Sigmoid colon (tissue), 7 donors: Measurements from ENCODE around the gene IPO11. TPM values are rescaled to one million over a fixed set of nuclear protein-coding genes. Genes with fewer than 3 reads are reported as not detected.

ENCODE experiments used
- DNase-seq: peaks from one replicate; pipeline ENCODE4 v3.0.0-alpha.2; 2019
- H3K27ac ChIP-seq, 4 donors: fragments of 200-600 bp; sonication (generic); one replicate each; pipeline ENCODE4 v1.5.1; 2016 to 2019; ENCODE audit warnings: mild to moderate bottlenecking in 1 of 4
- H3K27me3 ChIP-seq, 3 donors: fragments of 200-600 bp; sonication (generic); one replicate each; pipeline ENCODE4 v1.5.1; 2019; ENCODE audit warnings: mild to moderate bottlenecking in 1 of 3
- H3K36me3 ChIP-seq, 4 donors: fragments of 200-600 bp; sonication (generic); one replicate each; pipeline ENCODE4 v1.5.1; 2016 to 2019
- H3K4me1 ChIP-seq, 4 donors: fragments of 200-600 bp; sonication (generic); one replicate each; pipeline ENCODE4 v1.5.1; 2017 to 2019
- H3K4me3 ChIP-seq, 4 donors: fragments of 200-600 bp; sonication (generic); one replicate each; pipeline ENCODE4 v1.5.1; 2017 to 2019; ENCODE audit warnings: mild to moderate bottlenecking in 2 of 4, moderate library complexity in 1 of 4
- H3K9me3 ChIP-seq, 4 donors: fragments of 200-600 bp in 3 of 4; sonication (generic) in 3 of 4; one replicate each; pipeline versions ENCODE4 v1.5.1 to v1.6.1; 2013 to 2019
- CTCF ChIP-seq, 4 experiments: fragments of 450-650 bp in 3 of 4; fragments of 200-600 bp in 1 of 4; IDR thresholded peaks; one replicate each; pipeline ENCODE4 v1.5.1; 2016 to 2019; ENCODE audit warnings: antibody characterized with exemption in 4 of 4, mild to moderate bottlenecking in 3 of 4, moderate library complexity in 2 of 4
- EP300 ChIP-seq, 4 donors: sonication (generic); formaldehyde crosslinking; IDR thresholded peaks; one replicate each; pipeline ENCODE4 v1.6.1; 2017; ENCODE audit warnings: antibody characterized with exemption in 4 of 4
- POLR2A ChIP-seq, 2 donors: fragments of 450-650 bp; IDR thresholded peaks; one replicate each; pipeline ENCODE4 v1.6.1; 2016; ENCODE audit warnings: antibody characterized with exemption in 2 of 2, mild to moderate bottlenecking in 2 of 2, moderate library complexity in 2 of 2
- POLR2AphosphoS5 ChIP-seq, 4 donors: sonication (generic); formaldehyde crosslinking; IDR thresholded peaks; one replicate each; pipeline ENCODE4 v1.6.1; 2017; ENCODE audit warnings: antibody characterized with exemption in 4 of 4
- WGBS, 2 donors: extraction: QIAGEN DNeasy Blood & Tissue Kit; methylation state at CpG; one replicate each; pipeline ENCODE4 v1.1.7; 2013; 5-methylcytosine and 5-hydroxymethylcytosine counted together
- intact Hi-C: fragments of 100-400 bp; cut with DNase I; formaldehyde crosslinking; loops from one replicate; pipeline ENCODE4 v1.15.1; 2023
- polyA plus RNA-seq, 3 donors: library from polyadenylated mRNA; stranded (reverse); fragments of 200-250 nt; gene quantifications; one replicate each; pipeline ENCODE4 v1.2.3, GENCODE V29; 2013
- total RNA-seq, 4 donors: library from RNA; depleted of rRNA; stranded (reverse); fragments of >200 nt; gene quantifications; one replicate each; pipeline ENCODE4 v1.1.0, GENCODE V29; 2016
- donor health status: healthy with polysubstance abuse.
- donor health status: Bipolar disorder and iron deficiency.
- donor health status: healthy.

IPO11 gene
- total and polyA plus RNA-seq, 7 donors: 5.3 to 38.8 (median 20.9) TPM

DNA sequence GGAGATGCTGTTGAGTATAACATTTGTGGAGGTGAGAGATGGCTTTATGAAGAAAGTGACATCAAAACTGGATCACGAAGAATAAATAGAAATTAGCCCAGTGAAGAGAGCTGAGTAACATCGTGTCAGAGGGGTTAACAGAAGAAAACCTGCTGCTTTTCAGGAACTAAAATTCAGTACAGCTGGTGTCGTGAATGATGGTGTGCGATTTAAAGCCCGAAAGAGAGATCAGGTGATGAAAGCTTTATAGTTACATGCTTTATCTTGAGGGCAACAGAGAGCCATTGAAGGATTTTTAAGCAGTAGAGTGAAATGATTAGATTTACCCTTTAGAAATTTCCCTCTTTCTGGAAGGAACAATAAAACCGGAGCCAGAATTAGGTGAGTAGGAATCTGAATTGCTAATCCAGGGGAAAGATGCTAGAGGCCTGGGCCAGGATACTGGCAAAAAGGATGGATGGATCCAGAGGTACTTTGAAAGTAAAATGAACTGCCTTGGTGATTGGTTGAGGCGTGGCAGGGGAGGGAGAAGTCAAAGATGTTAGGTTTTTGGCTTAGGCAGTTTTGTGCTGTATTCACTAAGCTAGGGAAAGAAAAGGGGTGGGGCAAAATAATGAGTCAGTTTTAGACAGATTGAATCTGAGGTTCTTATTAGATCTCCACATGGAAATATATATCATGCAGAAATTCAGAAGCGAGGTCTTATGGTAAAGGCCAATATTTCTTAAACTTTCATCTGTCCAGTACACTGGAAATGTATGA, 169.5 kb downstream of the IPO11 start:
- Histone ChIP-seq H3K4me3 (no peak overlapping the region), H3K9me3 (no peaks in the 10 kb centered on the region), H3K36me3 (peaks cover 0 to 5% (median 0%) of the 10 kb centered on the region in 4 donors), H3K27me3 (no peaks in the 10 kb centered on the region), H3K27ac (no peak overlapping the region), H3K4me1 (no peaks in the 10 kb centered on the region)
- TF ChIP-seq POLR2A (IDR thresholded peaks at IDR 0.05) (no peak), POLR2AphosphoS5 (IDR thresholded peaks at IDR 0.05) (no peak)
- no peak for DNase-seq
- intact Hi-C loops: no loop called here
- 67 to 93% methylated on average over 8 of the region's 8 CpGs for WGBS, 2 donors

DNA sequence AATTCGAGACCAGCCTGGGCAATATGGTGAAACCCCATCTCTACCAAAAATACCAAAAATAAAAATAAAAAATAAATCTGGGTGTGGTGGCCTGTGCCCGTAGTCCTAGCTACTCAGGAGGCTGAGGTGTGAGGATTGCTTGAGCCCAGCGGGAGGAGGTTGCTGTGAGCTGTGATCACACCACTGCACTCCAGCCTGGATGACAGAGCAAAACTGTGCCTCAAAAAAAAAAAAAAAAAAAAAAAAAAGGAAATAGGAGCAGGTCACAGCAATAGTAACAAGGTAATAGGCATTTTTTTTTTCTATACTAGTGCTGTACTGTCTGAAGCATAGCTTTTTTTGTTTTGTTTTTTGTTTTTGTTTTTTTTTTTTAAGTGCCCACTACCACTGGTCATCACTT, 171.8 kb downstream of the IPO11 start:
- Histone ChIP-seq H3K4me3 (no peak overlapping the region), H3K4me1 (no peaks in the 10 kb centered on the region), H3K27ac (no peak overlapping the region), H3K36me3 (peaks cover 0 to 5% (median 0%) of the 10 kb centered on the region in 4 donors), H3K27me3 (no peaks in the 10 kb centered on the region), H3K9me3 (no peaks in the 10 kb centered on the region)
- TF ChIP-seq EP300 (IDR thresholded peaks at IDR 0.05) (no peak), POLR2AphosphoS5 (IDR thresholded peaks at IDR 0.05) (no peak), CTCF (IDR thresholded peaks at IDR 0.05) (no peak), POLR2A (IDR thresholded peaks at IDR 0.05) (no peak)
- 97% methylated on average over 3 of the region's 3 CpGs for WGBS, 2 donors
- intact Hi-C loops: no loop called here
- no peak for DNase-seq

DNA sequence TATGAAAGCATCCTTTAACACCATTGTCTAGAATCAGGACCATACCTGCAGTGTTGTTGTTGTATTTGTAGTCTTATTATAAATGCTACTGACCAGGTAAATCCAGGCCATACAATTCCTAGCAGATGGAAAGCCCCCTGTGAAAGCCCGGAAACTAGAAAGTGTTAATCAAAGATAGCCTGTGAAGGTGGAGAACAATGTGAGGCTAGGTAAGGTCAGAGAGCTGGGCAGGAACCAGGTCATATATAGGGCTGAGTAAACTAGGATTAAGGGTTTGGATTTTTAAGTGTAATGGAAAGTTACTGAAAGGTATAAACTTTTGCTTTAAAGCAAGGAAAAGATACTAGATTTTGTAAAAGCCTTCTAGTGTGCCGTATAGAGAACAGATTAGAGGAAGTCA, 172.7 kb downstream of the IPO11 start:
- TF ChIP-seq CTCF (IDR thresholded peaks at IDR 0.05) (no peak), EP300 (IDR thresholded peaks at IDR 0.05) (no peak), POLR2AphosphoS5 (IDR thresholded peaks at IDR 0.05) (no peak), POLR2A (IDR thresholded peaks at IDR 0.05) (no peak)
- no peaks in the 10 kb centered on the region for H3K9me3 ChIP-seq
- peaks cover 0 to 5% (median 0%) of the 10 kb centered on the region in 4 donors for H3K36me3 ChIP-seq
- intact Hi-C loops: no loop called here
- no peaks in the 10 kb centered on the region for H3K4me1 ChIP-seq
- no peak for DNase-seq
- H3K4me3 ChIP-seq: no peak overlapping the region
- 85 to 92% methylated on average over 2 of the region's 2 CpGs for WGBS, 2 donors
- no peak overlapping the region for H3K27ac ChIP-seq
- no peaks in the 10 kb centered on the region for H3K27me3 ChIP-seq

DNA sequence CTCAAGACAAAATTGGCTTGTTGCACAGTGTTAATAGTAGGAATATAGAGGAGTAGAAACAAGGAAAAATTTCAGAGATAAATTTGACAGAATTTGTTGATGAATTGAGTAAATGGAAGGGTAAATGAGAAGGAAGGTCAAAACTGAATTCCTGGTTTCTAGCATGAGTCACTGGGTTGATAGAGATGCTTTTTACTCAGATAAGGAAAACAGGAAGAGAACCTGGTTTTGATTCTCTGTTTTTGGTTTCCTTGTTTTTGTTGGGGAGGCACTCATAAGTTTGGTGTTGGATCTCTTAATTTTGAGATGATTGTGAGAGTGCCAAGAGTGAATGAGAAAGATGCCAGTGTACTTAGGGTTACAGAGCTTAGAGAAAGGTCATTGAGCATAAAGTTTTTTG, 173.2 kb downstream of the IPO11 start:
- Histone ChIP-seq H3K4me3 (no peak overlapping the region), H3K9me3 (no peaks in the 10 kb centered on the region), H3K27me3 (no peaks in the 10 kb centered on the region), H3K36me3 (peaks cover 0 to 1% (median 0%) of the 10 kb centered on the region in 4 donors), H3K4me1 (no peaks in the 10 kb centered on the region), H3K27ac (no peak overlapping the region)
- TF ChIP-seq POLR2A (IDR thresholded peaks at IDR 0.05): no peak
- TF ChIP-seq EP300 (IDR thresholded peaks at IDR 0.05): no peak
- TF ChIP-seq CTCF (IDR thresholded peaks at IDR 0.05): no peak
- TF ChIP-seq POLR2AphosphoS5 (IDR thresholded peaks at IDR 0.05): no peak
- intact Hi-C loops: no loop called here
- no peak for DNase-seq

DNA sequence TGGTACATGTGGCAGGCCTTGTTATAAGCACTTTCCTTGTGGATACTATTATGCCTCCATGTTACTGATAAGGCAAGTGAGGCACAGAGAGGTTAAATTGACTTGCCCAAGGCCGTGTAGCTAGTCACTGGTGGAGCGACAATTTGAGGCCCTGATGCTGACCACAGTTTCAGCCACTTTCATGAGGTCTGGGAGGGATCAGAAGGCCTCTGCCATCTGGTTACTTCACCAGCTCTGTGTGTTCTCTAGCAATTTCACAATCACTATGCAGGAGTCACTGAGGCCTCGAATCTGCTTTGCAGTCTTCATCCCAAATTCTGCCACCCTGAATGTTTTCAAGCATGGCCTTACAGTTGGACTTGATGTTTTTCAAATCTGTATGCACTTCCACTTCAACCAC, 175.2 kb downstream of the IPO11 start:
- WGBS, 2 donors: 85 to 86% methylated on average over 3 of the region's 3 CpGs
- H3K4me1 ChIP-seq: no peaks in the 10 kb centered on the region

More for the DNA sequence above, 175.2 kb downstream of the IPO11 start:
- H3K36me3 ChIP-seq: peaks cover 0 to 19% (median 0%) of the 10 kb centered on the region in 4 donors
- no peak overlapping the region for H3K4me3 ChIP-seq
- H3K27ac ChIP-seq: no peak overlapping the region
- intact Hi-C loops: no loop called here
- no peaks in the 10 kb centered on the region for H3K9me3 ChIP-seq
- TF ChIP-seq POLR2AphosphoS5 (IDR thresholded peaks at IDR 0.05): no peak
- TF ChIP-seq EP300 (IDR thresholded peaks at IDR 0.05): no peak
- no peak for TF ChIP-seq POLR2A (IDR thresholded peaks at IDR 0.05)
- TF ChIP-seq CTCF (IDR thresholded peaks at IDR 0.05): no peak
- no peak for DNase-seq
- H3K27me3 ChIP-seq: no peaks in the 10 kb centered on the region
